Endothelial cell of umbilical vein (primary cell): ENCODE results near the gene ATG14.

ENCODE experiments used
- CTCF ChIP-seq, 2 donors: IDR thresholded peaks; 1 replicate in 1 of 2; 2 replicates in 1 of 2; pipeline ENCODE4 v1.5.1; 2011; ENCODE audit warnings: low read length in 2 of 2, mild to moderate bottlenecking in 2 of 2, moderate library complexity in 2 of 2, control low read depth in 1 of 2, inconsistent platforms in 1 of 2, low read depth in 1 of 2; ENCODE audit not compliant: insufficient read depth in 1 of 2; ENCODE audit errors: extremely low read depth in 1 of 2
- EZH2 ChIP-seq: IDR thresholded peaks from 2 replicates; pipeline ENCODE4 v1.6.1; 2012; ENCODE audit warnings: borderline replicate concordance, low read depth, mild to moderate bottlenecking, moderate library complexity, low read length, inconsistent platforms; ENCODE audit not compliant: severe bottlenecking
- JUN ChIP-seq: IDR thresholded peaks from 2 replicates; pipeline ENCODE4 v1.6.1; 2011; ENCODE audit warnings: borderline replicate concordance, low read depth; ENCODE audit not compliant: insufficient read length, insufficient read depth
- POLR2A ChIP-seq: IDR thresholded peaks from 2 replicates; pipeline ENCODE4 v1.6.1; 2012; ENCODE audit warnings: low read depth, mild to moderate bottlenecking, control low read depth, low read length
- POLR2AphosphoS5 ChIP-seq: IDR thresholded peaks from 2 replicates; pipeline ENCODE4 v1.6.1; 2012; ENCODE audit warnings: low read depth, mild to moderate bottlenecking, control low read depth, low read length, moderate library complexity; ENCODE audit not compliant: insufficient read depth
- TF ChIP-seq, protein P1 (sequence below): IDR thresholded peaks from 2 replicates; pipeline ENCODE4 v1.6.1; 2011; ENCODE audit not compliant: insufficient read depth, insufficient read length

- no peak for TF ChIP-seq POLR2A
- TF ChIP-seq CTCF (IDR thresholded peaks at IDR 0.05; ENCODE audit: extremely low read depth in 1 of 2, insufficient read depth in 1 of 2, low read depth in 1 of 2, low read length in 2 of 2): no peak
- TF ChIP-seq, protein P1, sequence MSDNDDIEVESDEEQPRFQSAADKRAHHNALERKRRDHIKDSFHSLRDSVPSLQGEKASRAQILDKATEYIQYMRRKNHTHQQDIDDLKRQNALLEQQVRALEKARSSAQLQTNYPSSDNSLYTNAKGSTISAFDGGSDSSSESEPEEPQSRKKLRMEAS: no peak
- no peak for TF ChIP-seq EZH2
- no peak for TF ChIP-seq POLR2AphosphoS5
- no peak for TF ChIP-seq JUN
These were observed 25.3 kb upstream of the ATG14 start for GRCh38 chr14:55436931-55437330.
